Erythroblast (primary cell): ENCODE results near the gene E2F2.

ENCODE experiments used
- GATA1 ChIP-seq: IDR thresholded peaks from 2 replicates; pipeline ENCODE4 v1.6.1; 2011; ENCODE audit warnings: low read depth, mild to moderate bottlenecking, control low read depth, low read length, moderate library complexity
- POLR2A ChIP-seq: IDR thresholded peaks from 2 replicates; pipeline ENCODE4 v1.6.1; 2011; ENCODE audit warnings: mild to moderate bottlenecking, low read length

DNA sequence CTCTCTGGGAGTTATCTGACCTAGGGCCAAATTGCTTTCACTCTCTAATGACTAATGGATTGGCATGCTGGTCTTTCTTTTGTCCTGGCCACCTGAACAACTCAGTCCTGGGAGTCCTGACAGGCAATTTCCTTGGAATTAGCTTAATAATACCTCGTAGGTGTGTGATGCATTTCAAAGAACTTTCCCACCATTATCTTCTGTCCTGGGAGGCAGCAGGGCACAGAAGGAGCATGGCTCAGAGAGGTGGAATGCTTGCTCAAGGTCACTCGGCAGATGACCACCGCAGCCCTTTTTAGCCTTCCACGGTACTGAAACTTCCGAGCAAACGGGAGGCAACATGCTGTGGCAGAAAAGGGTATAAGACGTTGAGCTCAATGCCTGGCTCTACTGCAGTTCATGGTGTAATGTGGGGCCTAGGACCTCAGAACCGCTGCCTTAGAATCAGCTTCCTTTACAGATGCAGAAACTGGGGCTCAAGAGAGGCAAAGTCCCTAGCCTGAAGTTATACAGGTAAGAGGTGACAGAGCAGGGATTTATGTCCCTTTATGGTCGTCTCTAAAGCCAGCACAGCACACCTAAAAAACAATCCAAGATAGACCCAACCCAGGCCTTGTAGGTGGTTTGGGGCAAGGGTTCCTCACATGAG lies 25.1 kb upstream of the E2F2 start:
- TF ChIP-seq POLR2A (no peak), GATA1 (no peak)
